Ramos (cell line): ENCODE data around the gene RBM7.

Source experiments
- in situ Hi-C: fragments of 300-500 bp; cut with MboI; formaldehyde crosslinking; loops from one replicate; pipeline ENCODE4 v1.14.3; 2022; ENCODE audit warnings: low sequenced_read_pairs; ENCODE audit not compliant: unreplicated experiment

Gene RBM7, protein sequence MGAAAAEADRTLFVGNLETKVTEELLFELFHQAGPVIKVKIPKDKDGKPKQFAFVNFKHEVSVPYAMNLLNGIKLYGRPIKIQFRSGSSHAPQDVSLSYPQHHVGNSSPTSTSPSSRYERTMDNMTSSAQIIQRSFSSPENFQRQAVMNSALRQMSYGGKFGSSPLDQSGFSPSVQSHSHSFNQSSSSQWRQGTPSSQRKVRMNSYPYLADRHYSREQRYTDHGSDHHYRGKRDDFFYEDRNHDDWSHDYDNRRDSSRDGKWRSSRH

DNA sequence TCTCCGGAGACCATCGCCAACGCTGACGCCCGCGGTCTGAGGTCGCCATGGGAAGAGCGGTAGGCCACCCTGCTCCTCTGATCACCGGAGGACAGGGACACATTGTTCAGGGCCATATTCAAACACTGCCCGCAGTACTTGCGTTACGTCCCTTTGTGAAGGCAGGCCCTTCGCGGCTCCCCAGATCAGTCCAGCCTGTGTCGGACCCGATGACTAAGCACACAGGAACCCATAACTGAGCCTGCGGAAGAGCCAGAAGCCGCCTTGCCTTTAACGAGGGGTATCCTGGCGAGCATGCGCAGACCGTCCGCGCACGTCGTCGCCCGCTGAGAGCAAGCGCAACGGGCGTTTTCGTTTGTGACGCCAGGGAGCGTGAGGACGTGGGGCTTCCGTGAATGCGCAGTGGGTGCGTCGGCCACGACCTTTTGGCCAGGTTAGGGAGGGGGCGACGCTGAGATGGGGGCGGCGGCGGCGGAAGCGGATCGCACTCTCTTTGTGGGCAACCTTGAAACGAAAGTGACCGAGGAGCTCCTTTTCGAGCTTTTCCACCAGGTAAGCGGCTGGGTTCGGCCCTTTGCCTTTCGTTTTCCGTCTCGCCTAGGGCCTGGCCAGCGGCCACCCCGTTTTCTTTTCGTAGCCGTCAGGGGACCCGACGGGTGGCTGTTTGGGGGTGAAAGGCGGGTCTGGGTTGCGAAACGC, at the start of gene RBM7, which contains the start of gene C11orf71:
TSS of gene RBM7 (plus strand) at position 451 of the 699 bp plus-strand sequence. CDS start at position 457, 6 bp downstream.
TSS of gene C11orf71 (minus strand) at position 296 of the 699 bp plus-strand sequence. CDS start at position 116, 180 bp downstream.
- in situ Hi-C loops = no loop called here

DNA sequence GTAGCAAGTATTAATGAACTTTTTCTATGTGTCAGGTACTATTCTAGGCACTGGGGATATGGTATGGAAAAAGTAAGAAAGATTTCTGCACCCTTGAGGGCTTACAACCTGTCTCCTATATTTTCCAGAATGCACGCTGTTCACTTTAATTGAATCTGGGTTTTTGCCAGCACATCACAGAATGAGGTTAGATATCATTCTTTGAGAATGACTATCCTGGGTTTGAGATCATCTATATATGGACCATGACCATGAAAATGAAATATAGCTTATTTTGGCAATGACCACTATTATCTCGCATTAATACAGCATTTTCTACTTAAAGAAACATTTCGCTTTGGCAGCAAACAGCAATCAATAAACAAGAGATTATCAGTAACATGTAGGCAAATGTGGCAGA, 47.0 kb upstream of the RBM7 start:
- in situ Hi-C loops = no loop called here

DNA sequence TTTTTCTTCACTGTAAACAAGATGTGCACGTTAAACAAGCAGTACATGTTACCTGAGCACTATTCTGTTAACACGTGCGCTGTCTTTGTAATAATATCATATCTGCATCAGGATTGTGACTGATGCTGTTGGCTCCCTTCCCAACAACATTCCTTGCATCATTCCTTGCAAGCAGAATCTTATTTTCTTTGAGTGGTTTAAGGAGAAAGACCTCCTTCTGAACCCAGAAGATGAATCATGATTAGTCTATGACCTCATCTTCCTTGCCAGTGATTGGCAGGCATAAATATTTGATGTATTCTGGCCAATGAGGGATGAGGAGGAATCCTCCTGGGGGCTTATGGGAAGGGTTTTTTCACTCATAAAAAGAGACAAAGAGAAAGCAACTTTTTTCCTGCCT, 46.4 kb upstream of the RBM7 start:
- in situ Hi-C loops = no loop called here

DNA sequence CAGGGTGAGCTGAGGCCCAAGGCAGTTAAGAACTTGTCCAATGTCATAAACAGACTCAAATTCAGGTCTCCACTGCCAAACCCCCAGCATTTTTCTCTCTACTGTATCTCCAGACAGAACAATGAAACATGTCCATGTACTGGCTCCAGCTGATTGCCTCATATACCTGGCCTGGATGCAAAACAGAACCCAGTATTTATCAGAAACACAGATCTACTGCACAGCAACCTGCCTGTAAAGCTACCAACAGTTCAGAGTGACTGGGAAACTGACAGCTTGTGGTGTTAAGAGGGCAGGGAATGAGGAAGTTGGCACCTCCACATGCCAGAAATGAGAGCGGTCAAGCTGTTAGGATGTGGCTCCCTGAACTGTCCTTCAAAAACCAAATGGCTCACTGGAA, 41.8 kb upstream of the RBM7 start:
- in situ Hi-C loops = no loop called here

DNA sequence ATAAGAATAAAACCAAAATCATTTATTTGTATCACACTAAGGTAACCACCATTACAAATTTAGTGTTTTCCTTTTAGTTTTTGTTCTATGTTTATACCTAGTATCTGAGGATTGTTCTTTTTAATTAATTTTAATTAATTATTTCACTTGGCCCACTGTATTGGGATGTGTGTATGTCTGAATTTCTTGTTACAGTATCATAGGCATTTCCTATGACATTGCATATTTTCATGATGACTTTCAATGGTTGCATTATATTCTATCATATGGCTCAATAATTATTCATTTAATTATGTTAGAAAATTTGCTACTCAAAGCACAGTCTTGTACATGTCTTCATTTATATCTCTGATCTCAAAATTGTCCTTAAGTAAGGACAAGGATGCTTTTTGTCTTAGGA, 41.1 kb upstream of the RBM7 start:
- in situ Hi-C loops = no loop called here

DNA sequence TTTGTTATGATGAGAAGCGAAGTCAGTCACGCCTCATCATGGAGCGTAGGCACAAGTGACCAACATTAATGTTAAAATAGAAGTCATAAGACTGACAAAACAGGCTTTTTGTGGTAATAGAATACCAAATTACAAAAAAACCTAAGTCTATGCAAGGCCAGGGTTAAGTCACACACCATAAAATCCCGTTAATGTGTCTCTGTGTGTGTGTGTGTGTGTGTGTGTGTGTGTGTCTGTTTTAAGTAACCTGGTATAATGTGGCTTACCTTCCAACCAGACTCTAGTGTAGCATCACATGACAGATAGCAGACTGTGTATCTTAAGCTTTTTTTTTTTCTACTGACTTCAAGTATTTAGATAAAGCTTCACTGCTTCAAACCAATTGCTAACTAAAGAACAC, 38.1 kb upstream of the RBM7 start:
- in situ Hi-C loops = no loop called here

DNA sequence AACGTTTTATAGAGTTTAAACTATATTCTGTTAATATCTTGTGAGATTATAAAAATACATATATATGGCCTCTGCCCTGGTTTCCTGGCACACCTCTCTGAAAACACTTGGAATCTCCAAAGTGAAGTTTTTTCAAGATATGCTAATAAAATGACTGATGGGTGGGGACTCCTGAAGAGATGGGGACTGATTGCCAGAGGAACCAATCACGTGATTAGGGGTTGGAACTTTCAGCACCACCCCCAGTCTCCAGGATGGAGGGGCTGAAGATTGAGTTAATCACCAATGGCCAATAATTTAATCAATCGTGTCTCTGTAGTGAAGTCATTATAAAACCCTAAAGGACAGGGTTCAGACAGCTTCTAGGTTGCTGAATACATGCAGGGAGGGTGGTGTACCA, 37.5 kb upstream of the RBM7 start:
- in situ Hi-C loops = no loop called here

DNA sequence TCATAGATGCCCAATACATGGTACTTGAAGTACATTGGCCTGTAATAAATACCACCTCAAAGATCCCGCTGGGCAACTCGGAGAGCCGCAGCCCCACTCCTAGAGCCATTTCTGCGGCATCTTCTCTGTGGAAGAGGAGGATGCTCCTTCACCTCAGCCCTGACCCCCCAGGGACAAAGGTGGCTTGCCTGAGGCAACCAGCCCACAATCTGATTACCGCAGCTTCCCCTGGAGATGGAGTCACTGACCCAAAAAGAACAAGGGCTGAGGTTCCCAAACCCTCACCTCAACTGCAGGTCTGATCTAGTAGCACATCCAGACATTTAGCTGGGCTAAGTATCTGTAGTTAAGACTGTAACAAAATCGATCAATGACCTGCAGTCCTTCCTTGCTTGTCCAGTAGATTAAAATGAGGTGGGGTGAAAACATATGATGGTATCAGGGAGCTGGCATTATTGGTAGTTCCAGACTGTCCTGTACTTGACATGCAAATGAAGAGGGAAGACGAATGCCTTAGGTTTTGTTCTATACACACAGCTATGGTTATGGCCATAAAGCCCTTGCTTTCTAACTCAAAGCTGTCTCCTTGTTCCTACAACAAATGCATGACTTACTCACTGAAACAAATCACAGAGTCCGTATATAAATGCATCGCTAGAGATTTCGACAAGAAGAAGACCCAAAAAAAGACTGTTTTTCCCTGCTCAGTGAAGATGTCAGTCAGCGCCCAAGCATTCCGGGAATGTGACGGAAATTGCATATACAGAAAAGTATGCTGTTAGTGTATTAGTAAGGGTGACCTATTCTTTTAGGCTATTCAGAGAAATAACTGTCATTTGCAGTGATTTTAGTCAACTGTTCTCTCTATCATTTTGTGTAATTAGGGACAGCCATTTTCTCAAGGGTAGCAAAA, 33.9 kb upstream of the RBM7 start:
- in situ Hi-C loops = no loop called here

DNA sequence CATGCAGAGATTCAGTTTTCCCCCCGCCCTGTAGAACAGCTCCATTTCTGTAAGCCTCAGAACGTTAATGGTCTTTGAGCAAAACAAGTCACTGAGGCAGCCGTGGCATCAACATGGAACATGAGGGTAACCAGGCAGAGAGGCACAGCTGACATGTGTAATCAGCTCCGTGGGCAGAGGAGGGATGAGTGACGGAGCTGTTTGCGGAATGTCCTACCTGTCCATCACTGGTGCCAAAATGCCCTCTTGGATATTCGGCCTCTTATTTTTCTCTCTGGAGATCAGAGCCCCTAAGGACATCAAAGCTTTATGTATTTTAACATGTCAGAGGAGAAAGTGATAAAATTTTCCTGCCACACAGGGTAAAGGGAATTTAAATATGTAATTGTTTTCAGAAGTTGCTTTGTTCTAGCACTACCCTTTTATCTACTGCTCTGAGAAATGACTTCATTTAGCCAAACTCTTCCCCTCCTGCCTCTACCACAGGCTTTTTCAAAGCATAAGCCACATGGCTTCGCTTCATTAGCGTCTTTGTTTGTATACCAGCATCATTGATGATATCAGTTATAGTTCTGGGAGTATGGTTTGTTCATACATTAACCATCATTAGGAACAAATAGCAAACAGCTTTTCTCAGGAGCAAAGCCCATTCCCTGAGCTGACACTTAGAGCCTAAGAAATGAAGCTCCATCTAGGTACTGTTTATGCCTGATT, 33.1 kb upstream of the RBM7 start:
- in situ Hi-C loops = no loop called here

DNA sequence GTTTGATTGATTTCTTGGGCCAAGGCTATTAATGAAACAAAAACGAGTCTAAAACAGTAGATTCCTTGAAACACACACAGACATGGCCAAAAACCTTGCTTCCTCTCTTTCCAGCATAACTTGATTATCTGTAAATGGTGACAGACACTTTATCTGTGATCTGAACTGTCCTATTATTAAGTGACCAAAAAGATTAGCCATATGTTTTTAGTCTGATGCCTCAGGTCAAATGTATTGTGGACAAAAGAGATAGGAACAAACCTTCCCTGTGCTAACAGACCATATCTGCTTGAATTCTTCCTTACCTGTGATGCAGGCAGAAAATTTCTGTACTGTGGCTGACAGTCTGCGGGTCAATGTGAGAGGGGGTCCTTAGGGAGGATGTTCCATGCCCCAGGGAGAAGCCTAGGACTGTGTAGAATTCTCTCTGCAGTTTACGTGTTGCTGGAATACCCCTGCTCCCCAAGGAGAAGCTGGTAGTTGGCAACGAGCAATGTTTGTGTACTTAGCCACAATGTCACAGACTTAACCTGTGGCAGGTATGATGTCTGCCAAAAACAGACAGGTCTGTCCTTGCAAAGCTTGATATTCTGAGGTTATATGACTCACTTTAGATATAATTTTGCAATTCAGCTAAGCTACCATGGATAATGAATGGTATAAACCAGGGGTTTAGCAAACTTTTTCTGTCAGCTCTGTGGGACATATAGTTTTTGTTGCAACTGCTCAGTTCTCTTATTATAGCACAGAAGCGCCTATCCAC, 31.4 kb upstream of the RBM7 start:
- in situ Hi-C loops = no loop called here

DNA sequence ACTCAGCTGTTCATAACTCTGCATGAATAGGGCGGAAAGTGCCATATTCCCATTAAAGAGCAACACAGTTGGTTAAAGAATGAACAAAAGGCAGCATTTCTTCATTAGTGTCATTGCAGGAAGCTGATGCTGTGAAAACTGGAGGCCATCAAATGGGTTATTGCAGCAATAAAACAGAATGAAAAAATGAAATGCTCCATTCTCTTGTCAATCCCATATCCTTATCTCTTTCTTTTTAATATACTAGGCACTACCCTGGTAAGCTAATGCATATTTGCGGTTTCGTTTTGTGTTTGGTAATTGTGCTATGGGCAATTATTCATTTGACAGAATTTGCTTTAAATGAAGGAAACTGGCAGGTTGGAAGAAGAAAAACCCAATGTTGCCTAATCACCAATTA, 25.4 kb upstream of the RBM7 start:
- in situ Hi-C loops = no loop called here

DNA sequence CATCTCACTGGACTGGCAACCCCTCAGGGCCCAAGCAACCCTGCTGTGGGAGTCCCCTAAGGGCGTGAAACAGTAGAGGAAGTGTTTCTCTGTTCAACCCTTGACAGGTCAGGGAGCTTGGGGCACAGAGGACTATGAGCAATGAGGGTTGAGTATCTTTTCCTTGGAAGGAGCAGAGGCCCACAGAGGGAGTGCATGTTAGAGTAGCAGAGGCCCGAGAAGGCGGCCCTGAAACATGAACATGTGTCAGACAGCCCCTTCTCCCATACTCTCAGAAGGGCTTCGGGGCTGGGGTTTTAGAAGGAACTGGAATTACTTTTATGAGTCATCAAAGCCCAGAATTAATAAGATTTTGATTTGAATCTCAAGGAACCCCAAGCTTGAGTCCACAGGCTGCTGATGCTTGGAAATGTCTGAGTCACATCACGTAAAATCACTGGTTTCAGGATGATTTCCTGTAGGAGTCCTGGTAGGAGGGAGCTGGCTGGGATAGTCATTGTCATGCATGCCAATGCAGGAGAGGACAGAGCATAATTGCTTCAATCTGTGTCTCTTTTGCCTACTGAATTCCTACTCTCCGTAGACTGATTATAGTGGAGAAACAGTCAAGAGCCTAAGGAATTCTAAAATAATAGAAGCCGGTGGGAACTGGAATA, 22.7 kb upstream of the RBM7 start:
- in situ Hi-C loops = no loop called here

DNA sequence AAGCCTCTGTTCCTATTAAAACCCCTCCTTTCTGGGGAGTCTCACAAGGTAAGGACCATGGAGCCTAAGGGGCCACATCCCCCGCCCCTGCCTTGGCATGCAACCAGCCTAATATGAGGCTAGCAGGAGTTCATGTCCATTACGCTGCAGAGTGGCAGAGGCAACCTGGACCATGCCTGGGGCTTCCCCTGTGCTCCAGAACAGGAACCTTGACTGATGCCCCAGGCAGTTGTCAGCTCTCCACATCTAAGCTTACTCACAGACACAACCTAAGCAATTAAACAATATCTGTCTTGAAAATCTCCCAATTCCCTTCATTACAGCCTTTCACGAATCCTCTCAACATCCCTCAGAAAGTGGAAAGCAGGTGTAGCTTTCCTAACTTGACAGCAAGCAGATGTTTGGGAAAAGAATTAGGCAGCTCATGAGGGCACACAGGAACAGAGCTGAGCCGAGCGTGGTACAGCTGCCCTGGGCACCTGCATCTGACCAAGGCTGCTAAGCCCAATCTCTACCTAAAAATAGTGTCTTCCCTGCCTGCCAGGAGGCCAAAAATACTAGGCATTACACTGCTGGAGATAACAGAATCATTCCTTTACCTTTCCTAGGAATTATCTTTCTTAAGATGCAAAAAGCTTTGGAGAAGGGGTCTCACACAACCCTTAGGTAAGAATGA, 20.9 kb upstream of the RBM7 start:
- in situ Hi-C loops = no loop called here

DNA sequence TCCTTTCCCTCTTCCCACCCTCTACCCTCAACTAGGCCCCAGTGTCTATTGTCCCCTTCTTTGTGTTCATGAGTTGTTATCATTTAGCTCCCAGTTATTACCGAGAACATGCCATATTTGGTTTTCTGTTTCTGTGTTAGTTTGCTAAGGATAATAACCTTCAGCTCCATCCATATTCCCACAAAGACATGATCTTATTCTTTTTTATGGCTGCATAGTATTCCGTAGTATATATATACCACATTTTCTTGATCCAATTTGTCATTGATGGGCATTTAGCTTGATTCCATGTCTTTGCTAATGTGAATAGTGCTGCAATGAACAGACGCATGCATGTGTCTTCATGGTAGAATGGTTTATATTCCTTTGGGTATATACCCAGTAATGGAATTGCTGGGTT, 18.0 kb upstream of the RBM7 start:
- in situ Hi-C loops = no loop called here

DNA sequence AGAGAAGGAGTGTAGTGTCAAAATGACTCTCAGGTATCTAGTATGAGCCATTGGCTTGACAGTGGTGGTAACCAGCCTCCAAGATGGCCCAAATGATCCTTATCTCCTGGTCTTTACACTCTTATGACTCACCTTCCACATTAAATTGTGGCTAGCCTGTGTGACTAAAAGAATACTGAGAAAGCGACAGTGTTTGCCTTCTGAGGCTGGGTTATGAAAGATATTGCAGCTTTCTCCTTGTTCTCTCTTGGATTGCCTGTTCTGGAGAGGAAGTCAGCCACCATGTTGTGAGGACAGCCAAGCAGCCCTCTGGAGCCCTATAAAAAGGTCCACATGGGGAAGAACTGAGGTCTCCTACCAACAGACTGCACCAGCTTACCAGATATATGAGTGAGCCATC, 16.0 kb upstream of the RBM7 start:
- in situ Hi-C loops = no loop called here

DNA sequence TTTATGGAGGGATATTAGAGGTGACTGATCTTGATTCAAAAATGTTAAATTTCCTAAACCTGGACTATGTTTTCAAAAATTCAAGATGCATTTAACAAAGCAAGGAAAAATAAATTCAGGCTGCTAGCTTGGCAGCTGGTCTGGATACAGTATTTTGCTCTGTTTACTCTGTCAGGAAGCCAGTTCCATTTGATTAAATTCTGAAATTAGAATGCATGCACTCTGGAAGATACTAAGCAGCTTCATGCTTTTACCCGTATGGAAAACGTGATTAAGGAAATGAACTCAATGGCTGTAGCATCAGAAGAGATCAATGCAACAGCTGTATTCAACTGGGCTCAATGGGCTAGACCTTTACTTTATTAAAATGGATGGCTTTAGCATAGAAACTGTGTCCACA, 14.3 kb upstream of the RBM7 start:
- in situ Hi-C loops = no loop called here

DNA sequence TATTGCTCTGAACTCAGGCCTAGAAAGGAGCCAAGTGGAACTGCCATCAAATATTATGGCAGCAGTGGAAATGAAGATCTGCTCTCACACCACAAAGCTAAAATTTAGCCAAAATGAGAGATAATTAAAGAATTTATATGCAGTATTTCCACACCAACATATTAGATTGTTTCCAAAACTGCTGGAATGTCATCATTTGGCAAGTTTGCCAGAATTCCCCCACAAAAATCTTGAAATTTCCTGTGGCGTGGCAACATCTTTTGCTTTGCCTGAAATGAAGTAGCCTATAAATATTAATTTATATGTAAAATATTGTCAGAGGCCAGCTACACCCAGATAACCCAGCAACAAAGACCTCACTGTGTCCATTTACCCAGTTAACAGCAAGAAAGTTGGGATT, 13.9 kb upstream of the RBM7 start:
- in situ Hi-C loops = no loop called here
